Body of pancreas (tissue), 4 donors: ENCODE measurements around the gene ZNF134. TPM values are rescaled to one million over a fixed set of nuclear protein-coding genes. Genes with fewer than 3 reads are reported as not detected.
A peak's percentile ranks its signal among the peaks of the same experiment; 100 is the strongest.

Experiments used
- ATAC-seq: fragments of 150-250 bp; one replicate; pipeline ENCODE4 v1.9.1; 2016
- DNase-seq, 4 donors: peaks; one replicate each; pipeline ENCODE4 v3.0.0-alpha.2; 2019
- H3K27ac ChIP-seq, 4 donors: fragments of 200-600 bp; sonication (generic); 1 replicate in 3 of 4; 2 replicates in 1 of 4; pipeline versions ENCODE4 v1.5.1 to v1.6.1; 2016 to 2019; ENCODE audit warnings: mild to moderate bottlenecking in 1 of 4, mixed read lengths in 1 of 4, moderate library complexity in 1 of 4
- H3K27me3 ChIP-seq, 2 donors: fragments of 200-600 bp; sonication (generic); one replicate each; pipeline ENCODE4 v1.6.0; 2016; ENCODE audit warnings: mild to moderate bottlenecking in 1 of 2
- H3K36me3 ChIP-seq, 2 donors: fragments of 200-600 bp; sonication (generic); replicated peaks in 1 of 2; 2 replicates each; pipeline ENCODE4 v1.5.1; 2016; ENCODE audit warnings: low read depth in 2 of 2; ENCODE audit not compliant: insufficient read depth in 1 of 2
- H3K4me1 ChIP-seq: fragments of 200-600 bp; sonication (generic); one replicate; pipeline ENCODE4 v1.6.0; 2016
- H3K4me3 ChIP-seq, 2 donors: fragments of 200-600 bp; sonication (generic); 1 replicate in 1 of 2; 2 replicates in 1 of 2; pipeline ENCODE4 v1.5.1; 2016 to 2019
- H3K9me3 ChIP-seq, 3 donors: fragments of 200-600 bp; sonication (generic); 1 replicate in 2 of 3; 2 replicates in 1 of 3; pipeline ENCODE4 v1.5.1; 2016
- CTCF ChIP-seq, 7 experiments: fragments of 450-650 bp in 4 of 7; fragments of 200-600 bp in 3 of 7; sonication (generic) in 3 of 7; IDR thresholded peaks; one replicate each; pipeline ENCODE4 v1.5.1; 2016 to 2019; ENCODE audit warnings: antibody characterized with exemption in 7 of 7
- POLR2A ChIP-seq, 3 donors: fragments of 450-650 bp; IDR thresholded peaks; one replicate each; pipeline ENCODE4 v1.6.1; 2016; ENCODE audit warnings: antibody characterized with exemption in 3 of 3, mild to moderate bottlenecking in 2 of 3
- WGBS, 2 donors: methylation state at CpG; one replicate each; pipeline ENCODE4 v1.1.5; 2017; 5-methylcytosine and 5-hydroxymethylcytosine counted together
- intact Hi-C: fragments of 100-400 bp; cut with DNase I; formaldehyde crosslinking; loops from one replicate; pipeline ENCODE4 v1.15.1; 2023
- total RNA-seq, 2 donors: library from RNA; depleted of rRNA; stranded (reverse); fragments of >200 nt; gene quantifications; one replicate each; pipeline ENCODE4 v1.1.0, GENCODE V29; 2016

ZNF134 gene
- total RNA-seq, 2 donors from 2014 or later, result 6.6 to 10.9 TPM

DNA sequence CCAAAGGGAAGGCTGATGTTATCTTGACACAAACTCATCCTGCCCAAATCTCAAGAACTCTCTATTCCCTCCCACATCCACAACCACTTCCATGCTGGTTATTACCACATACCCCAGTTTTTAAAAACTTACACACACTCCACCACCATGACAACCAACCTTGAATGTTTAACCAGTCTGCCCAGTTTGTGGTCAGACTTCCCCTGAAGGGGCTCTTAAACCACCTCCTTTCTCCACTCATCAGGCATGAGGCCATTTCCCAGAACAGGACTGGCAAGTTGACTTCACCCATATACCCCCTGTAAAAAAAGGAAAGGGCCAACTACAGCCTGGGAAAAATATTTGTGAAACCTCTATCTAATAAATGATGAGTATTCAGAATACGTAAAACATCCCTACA lies 42.3 kb downstream of the ZNF134 start:
- H3K4me3 ChIP-seq, result no peak overlapping the region
- H3K27me3 ChIP-seq, result no peaks in the 10 kb centered on the region
- no peak overlapping the region for H3K27ac ChIP-seq
- TF ChIP-seq POLR2A (IDR thresholded peaks at IDR 0.05) (no peak), CTCF (IDR thresholded peaks at IDR 0.05) (no peak)
- no peak for DNase-seq
- ATAC-seq, result no peak
- H3K36me3 ChIP-seq, result no peaks in the 10 kb centered on the region
- peaks cover 3% of the 10 kb centered on the region for H3K4me1 ChIP-seq
- peaks cover 0 to 8% (median 0%) of the 10 kb centered on the region in 3 donors for H3K9me3 ChIP-seq
- intact Hi-C loops, result no loop called here
- WGBS, 2 donors, result 40 to 61% methylated on average over 1 of the region's 1 CpG

- peak; percentile 71 for ATAC-seq
- intact Hi-C loops, result no loop called here
- WGBS, 2 donors, result 3 to 4% methylated on average over 38 to 62 of the region's 64 CpGs
- TF ChIP-seq POLR2A (IDR thresholded peaks at IDR 0.05) (no peak), CTCF (IDR thresholded peaks at IDR 0.05) (no peak)
- peak overlapping the region in 1 of 2 donors; percentile 38 for H3K4me3 ChIP-seq
- no peaks in the 10 kb centered on the region for H3K36me3 ChIP-seq
- DNase-seq, result peak; percentile 22 to 52 (median 36)
- H3K27me3 ChIP-seq, result peaks cover 0 to 7% of the 10 kb centered on the region in 2 donors
- no peaks in the 10 kb centered on the region for H3K9me3 ChIP-seq
- H3K4me1 ChIP-seq, result peaks cover 10% of the 10 kb centered on the region
- H3K27ac ChIP-seq, result peak overlapping the region in 2 of 4 donors; percentile 10 to 26
Observed at GRCh38 chr19:57664269-57665127, 50.5 kb downstream of the ZNF134 start.

- DNase-seq (no peak), ATAC-seq (no peak)
- intact Hi-C loops, result no loop called here
- no peak overlapping the region for H3K4me3 ChIP-seq
- H3K36me3 ChIP-seq, result no peaks in the 10 kb centered on the region
- H3K9me3 ChIP-seq, result no peaks in the 10 kb centered on the region
- TF ChIP-seq POLR2A (IDR thresholded peaks at IDR 0.05), result no peak
- no peak for TF ChIP-seq CTCF (IDR thresholded peaks at IDR 0.05)
- H3K27me3 ChIP-seq, result peaks cover 0 to 7% of the 10 kb centered on the region in 2 donors
- peaks cover 10% of the 10 kb centered on the region for H3K4me1 ChIP-seq
- 66 to 72% methylated on average over 9 of the region's 9 CpGs for WGBS, 2 donors
- H3K27ac ChIP-seq, result no peak overlapping the region
Observed at GRCh38 chr19:57665261-57665806, 51.3 kb downstream of the ZNF134 start.

- H3K36me3 ChIP-seq, result no peaks in the 10 kb centered on the region
- peaks cover 10% of the 10 kb centered on the region for H3K4me1 ChIP-seq
- intact Hi-C loops, result no loop called here
- H3K4me3 ChIP-seq, result no peak overlapping the region
- DNase-seq (no peak), ATAC-seq (no peak)
- no peak overlapping the region for H3K27ac ChIP-seq
- 89 to 90% methylated on average over 1 of the region's 1 CpG for WGBS, 2 donors
- peaks cover 0 to 7% of the 10 kb centered on the region in 2 donors for H3K27me3 ChIP-seq
- no peaks in the 10 kb centered on the region for H3K9me3 ChIP-seq
- no peak for TF ChIP-seq CTCF (IDR thresholded peaks at IDR 0.05)
- TF ChIP-seq POLR2A (IDR thresholded peaks at IDR 0.05), result no peak
Observed at GRCh38 chr19:57667228-57667627, 53.2 kb downstream of the ZNF134 start.
